Activated CD4-positive, CD25-positive, alpha-beta regulatory T cell treated with anti-CD3 and anti-CD28 coated beads, Interleukin-2, amount 50 U/mL, for 16 hours (primary cell): ENCODE measurements around the gene ANTXR1.

Source experiments
- DNase-seq: peaks from one replicate; pipeline ENCODE4 v3.0.0-alpha.2; 2020; ENCODE audit warnings: low read depth, low spot score

The ANTXR1 gene

GRCh38 chr2:69003731-69004130 is 9.2 kb upstream of the ANTXR1 start:
- no peak for DNase-seq

GRCh38 chr2:69007169-69007568 is 5.8 kb upstream of the ANTXR1 start:
- DNase-seq = no peak

- DNase-seq = no peak
Measured at GRCh38 chr2:69007603-69008002, 5.4 kb upstream of the ANTXR1 start.

GRCh38 chr2:69010437-69011194 is 2.4 kb upstream of the ANTXR1 start:
- DNase-seq = no peak

DNA sequence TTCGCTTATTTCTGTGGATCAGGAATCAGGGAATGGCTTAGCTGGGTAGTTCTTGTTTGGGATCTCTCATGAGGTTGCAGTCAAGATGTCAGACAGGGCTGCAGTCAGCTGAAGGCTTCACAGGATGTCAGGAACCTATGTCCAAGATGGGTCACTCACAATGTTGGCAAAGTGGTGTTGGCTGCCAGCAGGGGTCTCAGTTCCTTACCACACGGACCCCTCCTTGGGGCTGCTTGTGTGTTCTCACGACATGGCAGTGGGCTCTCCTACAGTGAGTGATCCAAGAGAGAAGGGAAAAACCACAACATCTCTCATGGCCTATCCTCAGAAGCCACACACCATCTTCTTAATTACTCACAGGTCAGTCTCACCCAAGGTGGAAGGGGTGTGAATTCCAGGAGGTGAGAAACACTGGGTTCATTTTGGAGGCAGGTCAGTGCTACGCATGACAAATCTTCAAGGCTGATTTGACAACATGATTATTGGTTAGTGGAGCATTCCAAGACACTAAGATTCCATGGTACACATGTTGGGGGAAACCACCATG is 1.3 kb upstream of the ANTXR1 start:
- DNase-seq = no peak

DNA sequence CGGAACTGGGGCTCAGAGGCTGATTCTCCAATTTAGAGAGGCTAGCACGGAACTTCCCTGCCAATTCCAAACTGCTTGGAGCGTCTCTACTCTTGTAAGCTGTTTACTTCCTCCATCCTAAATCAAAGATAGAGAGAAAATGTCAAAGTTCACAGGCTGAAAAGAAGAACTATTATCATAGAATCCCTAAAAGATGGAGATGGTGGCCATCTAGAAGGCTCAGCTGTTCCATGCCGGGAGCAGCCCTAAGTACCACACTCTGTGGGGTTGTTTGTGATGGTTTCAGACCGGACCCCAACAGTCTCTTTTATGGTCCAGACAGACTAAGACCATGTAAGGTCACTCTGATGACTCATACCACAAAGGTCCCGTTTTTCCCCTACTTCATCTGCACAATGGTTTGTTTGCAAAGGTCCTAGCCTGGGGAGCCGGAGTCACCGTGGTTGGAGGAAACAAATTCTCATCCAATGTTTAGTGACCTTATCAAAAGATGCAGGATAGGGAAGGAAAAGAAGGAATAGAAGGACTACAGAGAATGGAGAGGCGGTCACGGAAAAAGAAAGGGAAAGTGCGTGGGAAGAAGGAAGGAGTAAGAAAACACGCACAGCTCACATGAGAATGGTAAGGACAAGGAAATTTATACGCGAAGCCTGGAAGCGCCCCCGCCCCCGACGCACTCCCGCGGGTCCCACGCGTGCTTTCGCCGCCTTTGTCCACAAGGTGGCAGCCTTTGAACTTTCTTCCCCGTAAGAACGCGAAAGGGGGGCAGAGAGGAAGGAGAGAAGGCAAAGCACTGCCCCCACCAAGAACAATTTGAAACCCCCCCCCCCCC is 453 bp upstream of the ANTXR1 start:
- DNase-seq = peak; percentile 21

GRCh38 chr2:69013840-69014821 is 1.2 kb downstream of the ANTXR1 start:
- DNase-seq = no peak

DNA sequence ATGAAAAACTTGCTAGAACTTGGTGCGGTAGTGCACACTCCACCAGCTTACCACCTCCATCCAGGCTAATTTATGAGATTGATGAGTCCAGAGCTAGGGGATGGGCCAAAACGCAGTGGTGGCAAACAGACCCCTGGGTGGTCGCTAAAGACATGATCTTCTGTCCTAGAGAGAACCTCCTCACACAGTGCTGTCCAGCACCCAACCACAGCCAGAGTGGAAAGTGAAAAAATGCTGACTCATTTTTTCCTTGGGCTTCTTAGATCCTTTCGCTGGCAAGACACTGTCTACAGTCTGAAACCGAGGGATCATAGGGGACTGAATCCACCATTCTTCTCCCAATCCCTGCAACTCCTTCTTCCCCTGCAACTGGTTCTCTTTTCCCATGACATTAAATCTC is 4.1 kb downstream of the ANTXR1 start:
- DNase-seq = no peak

- DNase-seq = no peak
Measured at GRCh38 chr2:69017835-69018234, 4.9 kb downstream of the ANTXR1 start.

- DNase-seq = no peak
Measured at GRCh38 chr2:69018678-69019095, 5.7 kb downstream of the ANTXR1 start.

GRCh38 chr2:69020496-69021426 is 7.8 kb downstream of the ANTXR1 start:
- no peak for DNase-seq

DNA sequence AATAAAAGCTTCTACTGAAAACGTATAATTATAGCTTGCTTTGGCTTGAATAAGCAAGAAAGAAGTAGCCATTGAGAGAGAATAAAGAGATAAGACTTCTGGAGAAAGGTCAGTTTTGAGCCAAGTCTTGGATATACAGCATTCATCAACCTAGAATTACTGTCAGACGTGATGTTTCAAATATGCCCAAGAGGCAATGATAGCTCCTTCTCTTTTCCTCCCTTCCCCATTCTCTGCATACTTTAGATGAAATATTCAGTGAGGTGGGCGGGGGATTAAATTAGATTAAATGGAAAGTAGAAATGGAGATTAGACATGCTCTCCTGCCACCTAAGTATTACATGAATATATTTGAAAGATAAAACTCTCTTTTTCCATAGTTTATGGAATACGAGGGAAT is 8.7 kb downstream of the ANTXR1 start:
- DNase-seq = no peak

GRCh38 chr2:69022548-69022947 is 9.6 kb downstream of the ANTXR1 start:
- no peak for DNase-seq

DNA sequence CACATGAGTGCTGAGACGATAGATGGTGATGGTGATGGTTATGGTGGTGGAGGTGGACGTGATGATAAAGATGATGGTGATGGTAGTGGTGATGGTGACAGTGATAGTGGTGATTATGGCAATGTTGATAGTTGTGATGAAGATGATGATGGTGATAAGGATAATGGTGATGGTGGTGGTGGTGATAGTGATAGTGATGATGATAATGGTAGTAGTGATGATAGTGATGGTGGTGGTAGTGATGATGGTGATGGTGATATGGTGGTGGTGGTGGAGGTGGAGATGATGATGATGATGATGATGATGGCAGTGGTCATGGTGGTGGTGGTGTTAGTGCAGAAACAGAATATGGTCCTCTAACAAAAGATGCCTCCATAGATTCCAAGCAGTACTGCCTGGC is 10.3 kb downstream of the ANTXR1 start:
- DNase-seq = no peak

GRCh38 chr2:69026026-69026425 is 13.0 kb downstream of the ANTXR1 start:
- DNase-seq = no peak

- no peak for DNase-seq
Measured at GRCh38 chr2:69026691-69027459, 13.9 kb downstream of the ANTXR1 start.

DNA sequence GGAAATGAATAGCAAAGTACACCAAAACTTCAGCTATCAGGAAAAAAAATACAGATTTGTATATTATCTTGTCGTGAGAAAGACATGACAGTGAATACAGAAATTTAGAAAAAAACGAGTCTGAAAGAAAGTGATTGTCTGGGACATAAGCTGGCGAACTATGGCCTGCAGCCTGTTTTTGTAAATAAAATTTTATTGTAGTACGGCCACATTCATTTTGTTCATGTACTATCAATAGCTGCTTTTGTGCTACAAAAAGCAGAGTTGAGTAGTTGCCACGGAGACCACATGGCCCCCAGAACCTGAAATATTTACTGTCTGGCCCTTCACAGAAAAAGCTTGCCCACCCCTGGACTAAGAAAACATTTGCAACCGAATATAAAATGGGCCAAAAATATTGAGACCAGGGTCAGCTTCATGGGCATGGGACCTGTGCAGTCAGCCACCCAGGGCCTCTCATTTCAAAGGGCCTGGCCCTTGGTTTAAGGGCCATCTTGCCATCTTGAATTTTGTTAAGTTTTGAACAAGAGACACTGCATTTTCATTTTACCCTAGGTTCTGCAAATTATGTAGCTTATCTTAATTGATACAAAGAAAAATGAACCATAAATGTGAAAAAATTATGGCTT is 17.9 kb downstream of the ANTXR1 start:
- no peak for DNase-seq

- no peak for DNase-seq
Measured at GRCh38 chr2:69031466-69031865, 18.5 kb downstream of the ANTXR1 start.

DNA sequence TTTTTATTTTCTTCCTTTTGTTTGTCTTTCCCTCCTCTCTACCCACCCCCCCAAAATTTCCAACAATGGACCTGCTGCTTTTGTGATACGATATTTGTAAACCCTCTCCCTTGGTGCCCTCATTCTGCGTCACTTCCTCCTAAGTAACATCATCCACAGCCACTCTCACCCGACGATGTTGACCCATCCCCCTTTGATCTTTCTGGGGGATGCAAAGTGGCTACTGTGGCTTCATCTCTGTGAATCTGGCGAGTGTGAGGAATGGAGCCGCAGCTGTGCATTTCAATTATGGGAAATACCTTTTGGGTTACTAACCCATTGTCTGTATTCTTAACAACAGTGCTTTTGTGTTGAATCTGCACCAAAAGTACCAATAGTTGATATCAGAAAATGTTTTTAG is 19.4 kb downstream of the ANTXR1 start:
- DNase-seq = no peak
